GM12874 (cell line): ENCODE results near the gene SUFU.

Experiments used
- CTCF ChIP-seq: IDR thresholded peaks from 2 replicates; pipeline ENCODE4 v1.5.1; 2011; ENCODE audit warnings: low read depth, mild to moderate bottlenecking, control low read depth, low read length, moderate library complexity; ENCODE audit not compliant: insufficient read depth

Gene SUFU

GRCh38 chr10:102682981-102683380, 179.2 kb downstream of the SUFU start:
- no peak for TF ChIP-seq CTCF
